Hindlimb muscle (tissue), 1 donor: Measurements from ENCODE around the gene KIF20B. TPM values are rescaled to one million over a fixed set of nuclear protein-coding genes. Genes with fewer than 3 reads are reported as not detected.
A peak's percentile ranks its signal among the peaks of the same experiment; 100 is the strongest.
"Not testable (repeated sequence)": the region's sequence is repeated elsewhere in the genome, so short reads cannot be mapped to it uniquely, and the experiment has no call there.

Experiments
- DNase-seq: peaks from one replicate; pipeline ENCODE4 v3.0.0-alpha.2; 2013
- polyA plus RNA-seq: library from polyadenylated mRNA; unstranded; fragments of 120-200 nt; gene quantifications from one replicate; pipeline ENCODE4 v1.2.1, GENCODE V29; 2013; ENCODE audit not compliant: insufficient read length

The KIF20B gene
- polyA plus RNA-seq, 1 donor: 5.2 TPM

DNA sequence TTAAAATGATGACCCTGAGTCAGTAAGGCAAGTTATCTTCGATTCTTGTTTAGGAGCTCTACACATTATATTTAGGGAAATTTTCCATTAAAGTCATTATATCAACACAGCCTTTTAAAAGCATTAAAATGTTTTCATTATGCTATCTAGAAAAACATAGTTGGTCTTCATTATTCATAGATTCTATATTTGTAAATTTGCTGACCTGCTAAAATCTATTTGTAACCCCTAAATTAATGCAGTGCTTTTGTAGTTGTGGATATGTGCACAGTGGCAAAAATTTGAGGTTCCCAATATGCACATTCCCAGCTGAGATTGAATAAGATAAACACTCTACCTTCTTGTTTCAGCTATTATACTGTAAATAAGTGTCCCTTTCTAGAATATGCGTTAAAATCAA lies 81.1 kb downstream of the KIF20B start:
- no peak for DNase-seq

DNA sequence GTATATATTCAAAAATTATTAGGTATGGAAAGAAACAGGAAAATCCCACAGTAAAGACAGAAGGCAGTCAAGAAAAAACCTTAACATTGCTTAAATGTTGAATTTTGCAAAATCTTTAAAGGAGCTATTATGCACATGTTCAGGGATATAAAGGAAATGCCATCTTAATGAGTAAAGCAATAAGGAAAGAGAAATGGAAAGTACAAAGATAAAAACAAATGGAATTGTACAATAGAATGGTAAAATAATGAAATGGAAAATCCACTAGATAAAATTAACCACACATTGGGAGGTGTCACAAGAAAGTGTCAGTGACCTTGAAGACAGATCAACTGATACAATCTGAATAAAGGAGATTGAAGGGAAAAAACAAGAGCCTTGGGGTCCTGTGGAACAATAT lies 82.0 kb downstream of the KIF20B start:
- DNase-seq: no peak

DNA sequence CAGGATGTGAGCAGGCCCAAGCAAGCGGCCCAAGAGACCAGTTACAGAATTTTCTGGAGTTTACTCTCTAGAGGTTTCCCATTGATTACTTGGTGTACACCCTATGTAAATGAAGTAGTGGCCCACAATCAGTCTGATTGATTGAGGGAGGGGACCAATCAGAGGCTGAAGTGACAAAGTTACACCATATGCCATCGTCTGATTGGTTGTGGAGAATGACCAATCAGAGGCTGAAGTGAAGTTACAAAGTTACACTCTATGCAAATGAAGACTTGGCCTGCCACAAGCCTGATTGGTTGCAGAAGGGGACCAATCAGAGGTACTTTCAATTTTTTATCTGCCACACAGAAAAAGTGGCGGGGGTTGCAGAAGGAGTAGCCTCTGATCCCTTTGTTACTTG lies 83.7 kb downstream of the KIF20B start:
- no peak for DNase-seq

DNA sequence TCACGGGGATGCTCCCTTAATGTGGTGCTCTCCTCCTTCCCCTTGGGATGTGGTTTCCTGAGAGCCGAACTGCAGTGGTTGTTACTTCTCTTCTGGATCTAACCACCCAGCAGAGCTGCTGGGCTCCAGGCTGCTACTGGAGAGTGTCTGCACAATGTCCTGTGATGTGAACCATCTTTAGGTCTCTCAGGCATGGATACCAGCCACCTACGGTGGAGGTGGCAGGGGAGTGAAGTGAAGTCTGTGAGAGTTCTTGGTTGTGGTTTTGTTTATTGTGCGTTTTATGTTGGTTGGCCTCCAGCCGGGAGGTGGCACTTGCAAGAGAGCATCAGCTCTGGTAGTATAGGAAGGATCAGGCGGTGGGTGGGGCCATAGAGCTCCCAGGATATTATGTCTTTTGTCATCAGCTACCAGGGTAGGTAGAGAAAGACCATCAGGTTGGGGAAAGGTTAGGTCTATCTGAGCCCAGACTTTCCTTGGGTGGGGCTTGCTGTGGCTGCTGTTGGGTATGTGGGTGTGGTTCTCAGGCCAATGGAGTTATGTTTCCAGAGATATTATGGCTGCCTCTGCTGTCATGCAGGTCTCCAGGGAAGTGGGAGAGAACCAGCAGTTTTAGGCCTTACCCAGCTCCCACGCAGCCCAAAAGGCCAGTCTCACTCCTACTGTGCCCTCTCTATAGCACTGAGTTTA lies 87.9 kb downstream of the KIF20B start:
- no peak for DNase-seq

DNA sequence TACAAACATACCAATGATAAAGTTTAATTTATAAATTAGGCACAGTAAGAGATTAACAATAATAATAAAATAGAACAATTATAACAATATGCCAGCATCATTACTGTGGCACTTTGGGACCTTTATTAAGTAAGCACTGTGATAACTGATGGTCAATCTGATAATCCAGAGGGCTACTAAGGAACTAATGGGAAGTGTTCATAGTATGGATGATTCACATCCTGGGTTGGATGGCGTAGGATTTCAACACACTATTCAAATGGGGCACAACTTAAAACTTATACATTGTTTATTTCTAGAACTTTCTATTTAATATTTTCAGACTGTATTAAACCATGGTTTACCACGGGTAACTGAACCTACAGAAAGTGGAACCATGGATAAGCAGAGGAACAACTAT lies 90.8 kb downstream of the KIF20B start:
- DNase-seq: no peak

DNA sequence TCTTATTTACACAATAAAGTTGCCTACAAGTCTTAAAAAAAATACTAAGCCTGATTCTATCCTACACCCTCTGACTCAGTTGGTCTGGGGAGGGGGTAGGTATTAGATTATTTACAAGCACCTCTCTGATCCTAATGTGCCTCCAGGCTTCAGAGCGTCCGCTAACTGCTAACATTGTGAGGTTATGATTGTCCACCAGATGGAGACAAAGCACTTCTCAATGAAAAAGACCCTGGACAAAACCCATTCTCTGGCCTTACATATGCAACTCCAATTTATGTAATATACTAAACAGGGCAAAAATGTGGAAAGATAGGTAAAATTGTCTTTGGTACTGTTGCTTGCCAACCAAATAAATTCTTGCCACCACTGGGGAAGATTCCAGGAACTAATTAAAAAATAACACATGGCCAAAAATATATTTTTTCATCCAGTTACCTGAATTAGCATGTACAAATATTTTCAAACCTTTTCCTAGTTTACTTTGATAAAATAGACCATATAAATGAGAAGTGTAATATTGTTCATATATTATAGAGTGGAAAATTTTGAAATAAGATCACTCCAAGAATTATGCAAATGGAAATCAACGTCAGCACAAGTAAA lies 92.4 kb downstream of the KIF20B start:
- peak; percentile 74 for DNase-seq

DNA sequence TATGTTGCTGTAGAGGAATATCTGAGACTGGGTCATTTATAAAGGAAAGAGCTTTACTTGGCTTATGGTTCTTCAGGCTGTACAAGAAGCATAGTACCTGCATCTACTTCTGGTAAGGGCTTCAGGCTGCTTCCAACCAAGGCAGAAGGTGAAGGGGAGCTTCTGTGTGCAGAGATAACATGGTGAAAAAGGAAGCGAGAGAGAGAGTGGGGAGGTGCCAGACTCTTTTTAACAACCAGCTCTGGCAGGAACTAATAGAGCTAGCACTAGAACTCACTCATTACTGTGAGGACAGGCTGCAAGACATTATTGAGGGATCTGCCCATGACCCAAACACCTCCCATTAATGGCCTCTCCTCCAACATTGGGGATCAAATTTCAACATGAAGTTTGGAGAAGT lies 94.5 kb downstream of the KIF20B start:
- DNase-seq: no peak

DNA sequence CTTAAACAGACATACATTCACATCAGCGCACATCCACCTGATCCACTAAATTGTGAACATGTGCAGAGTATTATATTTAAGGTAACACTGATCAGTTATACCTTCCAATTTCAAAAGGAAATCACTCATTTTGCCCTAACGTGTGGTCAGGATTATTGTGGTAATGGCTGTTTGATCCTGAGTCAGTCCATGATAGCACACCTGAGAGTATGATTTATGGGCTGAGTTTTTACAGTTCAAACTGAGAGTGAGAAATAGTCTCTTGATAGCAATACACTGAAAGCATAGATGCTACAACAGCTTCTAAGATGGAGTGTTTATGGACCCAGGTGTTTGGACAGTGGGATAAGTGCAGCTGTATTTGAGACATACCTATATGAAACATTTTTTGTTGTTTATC lies 96.7 kb downstream of the KIF20B start:
- DNase-seq: no peak

DNA sequence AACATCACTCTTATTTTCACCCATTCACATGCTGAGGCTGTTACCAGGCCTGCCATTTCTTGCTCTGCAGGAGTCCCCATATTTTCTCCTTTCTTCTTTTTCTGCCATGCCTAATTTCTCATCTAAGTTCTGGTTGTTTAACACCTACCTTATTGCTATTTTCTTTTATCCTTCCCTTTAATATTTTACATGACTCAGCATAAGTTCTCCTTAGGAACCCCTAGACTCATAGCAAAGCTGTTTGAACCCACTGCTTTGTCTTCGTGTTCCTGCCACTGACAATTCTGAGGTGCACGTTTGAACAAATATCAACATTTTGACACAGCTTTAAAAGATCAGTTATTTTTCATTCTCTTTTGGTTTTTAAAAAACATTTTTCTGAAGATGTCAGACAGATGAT lies 98.2 kb downstream of the KIF20B start:
- no peak for DNase-seq

DNA sequence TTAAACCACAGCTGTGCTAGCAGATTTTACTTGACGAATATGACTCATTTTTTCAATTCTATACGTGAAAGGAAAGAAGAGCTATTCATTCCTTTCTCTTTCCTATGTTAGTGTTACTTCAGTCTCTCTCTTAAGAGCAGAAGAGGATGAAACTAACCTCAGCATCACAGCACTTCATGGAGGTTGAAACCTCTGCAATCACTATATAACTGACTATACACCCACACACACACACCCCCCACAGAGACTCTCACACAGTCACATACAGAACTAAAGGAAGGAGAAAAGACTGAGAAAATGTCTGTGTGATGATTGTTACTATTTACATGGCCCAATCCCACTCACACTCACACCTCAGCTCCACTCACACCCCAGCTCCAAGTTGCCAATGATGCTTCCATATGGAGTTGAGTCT lies 104.2 kb downstream of the KIF20B start:
- no peak for DNase-seq

DNA sequence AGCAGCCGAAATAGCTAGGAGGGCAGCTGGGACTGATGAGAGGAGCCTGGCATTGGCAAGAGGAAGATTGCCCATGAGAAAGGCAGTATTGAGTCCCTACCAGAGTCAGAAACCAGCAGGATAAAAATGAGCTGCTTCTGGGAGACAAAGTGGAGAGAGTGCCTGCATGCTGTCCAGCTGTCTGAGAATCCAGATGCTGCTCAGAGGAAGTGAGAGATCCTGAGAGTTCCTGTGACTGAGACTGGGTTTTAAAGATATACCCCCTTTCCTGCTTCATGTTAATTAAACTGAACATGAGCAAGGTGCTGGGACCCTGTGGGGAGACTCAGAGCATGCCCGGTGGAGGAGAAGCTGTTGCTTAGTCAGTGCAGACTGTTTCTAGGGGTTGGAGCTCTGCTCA lies 107.5 kb downstream of the KIF20B start:
- no peak for DNase-seq

DNA sequence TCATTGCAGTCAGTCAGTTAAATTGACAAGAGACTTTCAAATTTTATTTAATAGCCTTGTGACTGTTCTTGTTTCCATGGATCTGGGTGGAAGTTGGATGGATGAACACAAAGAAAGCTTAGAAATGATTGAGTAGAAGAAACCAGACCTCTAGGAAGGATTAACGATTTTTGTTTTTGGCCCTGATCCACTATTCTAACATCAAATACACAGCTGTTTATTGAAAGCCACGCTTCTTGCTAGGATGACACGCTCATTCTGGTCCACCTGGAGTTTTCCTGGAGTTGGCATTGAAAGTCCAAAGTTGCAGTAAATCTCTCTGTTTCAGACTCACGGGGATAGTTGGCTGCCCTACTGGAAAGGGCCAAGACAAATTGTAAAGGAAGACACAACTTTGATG lies 108.4 kb downstream of the KIF20B start:
- DNase-seq: no peak

DNA sequence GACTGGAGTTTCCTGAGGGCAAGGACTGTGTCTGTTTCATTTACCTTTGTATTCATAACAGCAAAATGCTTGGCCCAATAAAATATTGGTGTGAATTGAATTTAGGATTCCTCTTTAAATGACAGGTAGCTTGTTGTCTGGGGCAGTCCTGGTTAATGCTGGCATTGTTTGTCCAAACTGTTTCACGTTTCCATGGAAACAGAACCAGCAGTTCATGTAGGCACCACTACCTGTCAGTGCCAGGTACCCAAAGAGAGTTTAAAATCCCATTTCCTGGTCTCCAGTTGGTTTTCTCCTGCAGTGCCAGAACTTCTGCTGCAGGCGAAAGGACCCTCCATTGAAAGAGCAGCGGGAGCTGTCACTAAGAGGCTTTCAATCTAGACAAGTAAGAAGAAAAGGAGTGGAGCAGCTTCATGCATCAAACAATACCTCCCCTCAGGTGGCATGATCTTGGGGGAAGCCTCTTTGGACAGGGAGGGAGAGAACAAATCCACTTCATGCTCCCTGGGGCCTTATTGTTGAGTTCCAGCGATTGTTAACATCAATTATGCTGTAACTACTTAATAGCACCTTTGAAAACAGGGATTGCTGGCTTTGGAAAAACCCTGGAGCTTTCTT lies 109.6 kb downstream of the KIF20B start:
- DNase-seq: no peak

DNA sequence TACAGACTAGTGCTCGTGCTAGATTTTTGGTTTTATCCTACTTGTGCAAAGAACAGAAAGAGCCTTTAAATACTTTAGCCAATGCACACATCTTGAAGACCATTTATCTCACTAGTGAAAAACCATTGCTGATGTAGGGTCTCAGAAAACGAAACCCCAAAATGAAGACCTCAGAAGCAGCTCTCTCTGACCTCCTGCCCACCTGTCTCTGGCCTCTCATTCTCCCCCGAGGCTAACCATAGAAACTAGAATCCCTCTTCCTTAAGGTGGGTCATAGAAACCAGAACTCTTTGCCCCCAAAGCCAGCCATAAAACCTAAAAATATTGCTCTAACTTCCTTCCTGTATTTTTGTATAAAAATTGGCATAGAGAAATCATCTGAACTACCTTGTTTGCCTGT lies 112.2 kb downstream of the KIF20B start:
- DNase-seq: no peak

DNA sequence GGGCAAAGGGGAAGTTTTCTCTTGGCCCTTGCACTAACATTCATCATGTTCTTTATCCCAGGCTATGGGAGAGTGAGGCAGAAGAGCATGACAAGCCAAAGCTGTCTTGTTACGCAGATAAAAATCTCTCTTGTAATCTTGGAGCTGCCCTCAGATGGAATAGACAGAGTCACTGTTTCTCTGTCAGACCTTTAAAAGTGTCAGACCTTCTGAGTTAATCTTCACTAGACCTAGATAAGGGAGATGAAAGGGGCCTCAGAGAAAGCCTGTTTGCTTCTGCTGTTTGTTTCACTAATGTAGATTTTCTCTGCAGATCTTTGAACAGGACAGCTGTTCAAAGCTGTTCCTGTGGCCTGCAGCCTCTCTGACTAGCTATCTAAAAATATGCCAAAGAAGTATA lies 112.9 kb downstream of the KIF20B start:
- DNase-seq: no peak

DNA sequence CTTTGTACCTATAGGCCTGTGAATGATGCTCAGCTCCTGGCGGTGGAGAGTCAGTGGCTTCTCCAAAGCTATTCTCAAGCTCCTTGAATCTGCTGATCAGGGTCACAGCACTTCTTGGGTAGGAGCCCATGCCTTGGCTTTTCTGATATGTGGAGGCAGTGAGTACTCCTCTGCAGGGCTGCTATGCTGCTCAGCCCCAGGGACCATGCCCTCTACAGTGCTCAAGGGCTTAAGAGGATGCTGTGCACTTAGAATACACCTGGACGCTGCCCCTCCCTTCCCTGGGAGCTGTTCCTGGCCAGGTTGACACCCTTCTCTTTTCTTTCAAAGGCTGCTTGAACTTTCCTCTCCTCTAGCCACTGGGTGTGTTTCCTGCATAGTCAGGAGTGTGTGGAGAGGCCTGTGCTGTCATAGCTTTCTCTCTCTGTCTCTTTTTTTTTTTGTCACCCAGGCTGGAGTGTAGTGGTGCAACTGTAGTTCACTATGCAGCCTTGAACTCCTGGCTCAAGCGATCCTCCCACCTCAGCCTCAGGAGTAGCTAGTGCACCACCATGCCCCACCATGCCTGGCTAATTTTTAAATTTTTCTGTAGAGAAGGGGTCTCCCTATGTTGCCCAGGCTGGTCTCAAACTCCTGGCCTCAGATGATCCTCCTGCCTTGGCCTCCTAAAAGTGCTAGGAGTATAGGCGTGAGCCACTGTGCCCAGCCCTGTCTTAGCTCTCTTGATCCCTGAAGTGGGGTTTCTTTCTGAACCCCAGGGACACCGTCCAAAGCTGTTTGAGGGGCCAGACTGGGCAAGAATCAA lies 113.9 kb downstream of the KIF20B start:
- DNase-seq: no peak

DNA sequence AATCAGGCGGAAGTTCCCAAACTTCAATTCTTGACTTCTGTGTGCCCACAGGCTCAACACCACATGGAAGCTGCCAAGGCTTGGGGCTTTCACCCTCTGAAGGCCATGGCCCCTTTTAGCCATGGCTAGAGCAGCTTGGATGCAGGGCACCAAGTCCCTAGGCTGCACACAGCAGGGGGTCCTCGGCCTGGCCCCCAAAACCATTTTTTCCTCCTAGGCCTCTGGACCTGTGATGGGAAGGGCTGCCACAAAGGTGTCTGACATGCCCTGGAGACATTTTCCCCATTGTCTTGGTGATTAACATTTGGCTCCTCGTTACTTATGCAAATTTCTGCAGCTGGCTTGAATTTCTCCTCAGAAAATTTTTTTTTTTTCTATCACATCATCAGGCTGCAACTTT lies 117.6 kb downstream of the KIF20B start:
- DNase-seq: not testable (repeated sequence)

Other genes starting within 250 kb of the KIF20B start
- 1.9 TPM for gene SLC16A12, start 166.0 kb upstream of the KIF20B start, polyA plus RNA-seq
- 16.0 TPM for gene PANK1, start 56.3 kb upstream of the KIF20B start, polyA plus RNA-seq